B cell (primary cell): ENCODE results near the gene SLCO3A1.

Experiments used
- EZH2 ChIP-seq: IDR thresholded peaks from 2 replicates; pipeline ENCODE4 v1.6.1; 2012; ENCODE audit warnings: borderline replicate concordance, low read depth, mild to moderate bottlenecking, moderate library complexity, low read length; ENCODE audit not compliant: insufficient read depth, poor library complexity, severe bottlenecking
- TF ChIP-seq, protein P1 (sequence below): fragments of 200-600 bp; IDR thresholded peaks from one replicate; pipeline ENCODE4 v1.8.0; 2022; ENCODE audit warnings: antibody characterized with exemption, mild to moderate bottlenecking

DNA sequence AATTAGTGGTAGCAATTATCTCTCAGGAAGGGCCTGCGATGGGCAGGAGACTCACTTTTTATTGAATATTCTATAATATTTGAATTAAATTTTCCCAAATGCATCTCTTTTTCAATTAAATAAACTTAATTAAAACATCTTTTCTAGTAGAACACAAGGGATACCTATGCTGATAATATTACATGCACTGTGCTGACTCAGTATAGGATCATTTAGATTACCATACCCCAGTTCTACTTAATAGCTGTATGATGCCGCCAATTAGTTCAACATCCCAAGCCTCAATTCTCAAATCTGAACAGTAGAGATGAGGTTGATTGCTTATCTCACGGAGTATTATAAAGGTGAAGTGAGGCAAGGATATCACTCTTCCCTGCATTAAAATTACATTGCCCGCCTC, 149.2 kb downstream of the SLCO3A1 start:
- TF ChIP-seq, protein P1, sequence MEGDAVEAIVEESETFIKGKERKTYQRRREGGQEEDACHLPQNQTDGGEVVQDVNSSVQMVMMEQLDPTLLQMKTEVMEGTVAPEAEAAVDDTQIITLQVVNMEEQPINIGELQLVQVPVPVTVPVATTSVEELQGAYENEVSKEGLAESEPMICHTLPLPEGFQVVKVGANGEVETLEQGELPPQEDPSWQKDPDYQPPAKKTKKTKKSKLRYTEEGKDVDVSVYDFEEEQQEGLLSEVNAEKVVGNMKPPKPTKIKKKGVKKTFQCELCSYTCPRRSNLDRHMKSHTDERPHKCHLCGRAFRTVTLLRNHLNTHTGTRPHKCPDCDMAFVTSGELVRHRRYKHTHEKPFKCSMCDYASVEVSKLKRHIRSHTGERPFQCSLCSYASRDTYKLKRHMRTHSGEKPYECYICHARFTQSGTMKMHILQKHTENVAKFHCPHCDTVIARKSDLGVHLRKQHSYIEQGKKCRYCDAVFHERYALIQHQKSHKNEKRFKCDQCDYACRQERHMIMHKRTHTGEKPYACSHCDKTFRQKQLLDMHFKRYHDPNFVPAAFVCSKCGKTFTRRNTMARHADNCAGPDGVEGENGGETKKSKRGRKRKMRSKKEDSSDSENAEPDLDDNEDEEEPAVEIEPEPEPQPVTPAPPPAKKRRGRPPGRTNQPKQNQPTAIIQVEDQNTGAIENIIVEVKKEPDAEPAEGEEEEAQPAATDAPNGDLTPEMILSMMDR, result no peak
- no peak for TF ChIP-seq EZH2
